ENCODE measurements around the gene LZTS3. TPM values are rescaled to one million over a fixed set of nuclear protein-coding genes. Genes with fewer than 3 reads are reported as not detected.

LZTS3 gene
- total and polyA plus RNA-seq, 2 experiments from 2014 or later, result 3.9 to 12.1 TPM

DNA sequence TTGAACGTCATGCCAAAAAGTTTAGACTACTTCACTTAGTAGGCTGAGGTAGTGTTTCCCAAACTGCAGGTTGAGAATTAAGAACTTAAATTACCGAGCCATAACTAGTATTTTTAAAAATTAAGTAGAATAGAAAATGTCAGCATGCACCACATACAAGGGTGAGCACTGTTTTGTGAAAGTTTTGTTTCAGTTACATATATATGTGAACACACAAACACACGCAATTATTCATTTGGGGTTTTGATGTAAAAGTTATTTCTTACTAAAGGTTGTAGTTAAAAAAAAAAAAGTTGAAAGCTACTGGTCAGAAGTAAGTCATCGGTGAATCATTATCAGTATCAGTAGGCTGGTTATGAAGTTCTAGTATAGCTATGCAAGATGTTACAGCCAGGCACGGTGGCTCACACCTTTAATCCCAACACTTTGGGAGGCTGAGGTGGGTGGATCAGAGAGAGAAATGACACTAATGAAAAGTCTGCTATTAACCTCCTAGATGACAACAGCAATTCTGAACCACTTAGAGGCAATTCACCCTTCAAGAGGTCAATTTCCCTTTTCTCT is 37.8 kb downstream of the LZTS3 start:
- H3K79me2 ChIP-seq (ENCODE audit: insufficient read depth), result peaks cover 84% of the 10 kb centered on the region
- TF ChIP-seq EZH2 (IDR thresholded peaks at IDR 0.05; ENCODE audit: insufficient read depth, poor library complexity, severe bottlenecking) (no peak), EZH2phosphoT487 (IDR thresholded peaks at IDR 0.05; ENCODE audit: insufficient read depth, low read depth) (no peak)
- H3K9me2 ChIP-seq (ENCODE audit: insufficient read depth), result no peaks in the 10 kb centered on the region
- H2AFZ ChIP-seq, result no peak overlapping the region
- H3K4me3 ChIP-seq, result no peak overlapping the region
- peak; percentile 59 for DNase-seq
- H3K36me3 ChIP-seq (ENCODE audit: low read depth), result no peaks in the 10 kb centered on the region
- peaks cover 3% of the 10 kb centered on the region; the same call in 1 of the 2 replicates for H3K4me1 ChIP-seq (ENCODE audit: insufficient read depth)
- peaks cover 11% of the 10 kb centered on the region; the same call in 1 of the 2 replicates for H3F3A ChIP-seq (ENCODE audit: insufficient read depth)
- H3K27me3 ChIP-seq (replicated peaks; ENCODE audit: insufficient read depth), result no peaks in the 10 kb centered on the region
- H3K27ac ChIP-seq, result no peak overlapping the region
- WGBS, 2 experiments (ENCODE audit: low coverage in 1 of 2, low lambda C conversion rate in 2 of 2, missing lambda C conversion rate in 2 of 2), result 64 to 67% methylated on average over 5 of the region's 5 CpGs
- H3K9ac ChIP-seq, result no peak overlapping the region
- H4K20me1 ChIP-seq (ENCODE audit: insufficient read depth), result peaks cover 6% of the 10 kb centered on the region
- in situ Hi-C loops (cut with MboI), result no loop called here
- no peaks in the 10 kb centered on the region for H3K9me3 ChIP-seq (ENCODE audit: low read depth)
- H3K4me2 ChIP-seq (ENCODE audit: unreplicated experiment), result no peak overlapping the region

DNA sequence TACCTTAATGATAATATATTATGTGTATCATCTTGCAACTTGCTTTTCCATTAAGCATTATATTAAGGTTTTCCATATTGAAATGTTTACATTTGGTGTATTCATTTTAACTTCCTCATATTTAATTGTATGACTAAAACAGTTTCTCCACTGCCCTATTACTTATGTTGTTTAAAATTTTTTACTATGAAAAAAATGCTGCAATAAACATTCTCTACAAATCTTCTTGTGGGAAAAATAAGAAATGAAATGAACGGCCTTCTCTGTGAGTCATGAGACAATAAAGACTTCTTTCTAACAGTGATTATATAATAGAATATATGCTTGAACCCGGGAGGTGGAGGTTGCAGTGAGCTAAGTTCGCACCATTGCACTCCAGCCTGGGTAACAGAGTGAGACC is 39.2 kb downstream of the LZTS3 start:
- Histone ChIP-seq H2AFZ (no peak overlapping the region), H3K4me2 (ENCODE audit: unreplicated experiment) (no peak overlapping the region), H3K4me1 (ENCODE audit: insufficient read depth) (peaks cover 3% of the 10 kb centered on the region; the same call in 1 of the 2 replicates), H4K20me1 (ENCODE audit: insufficient read depth) (peaks cover 6% of the 10 kb centered on the region), H3K9me3 (ENCODE audit: low read depth) (no peaks in the 10 kb centered on the region), H3F3A (ENCODE audit: insufficient read depth) (peaks cover 11% of the 10 kb centered on the region; the same call in 1 of the 2 replicates), H3K27me3 (replicated peaks; ENCODE audit: insufficient read depth) (no peaks in the 10 kb centered on the region), H3K27ac (no peak overlapping the region), H3K4me3 (no peak overlapping the region), H3K79me2 (ENCODE audit: insufficient read depth) (peaks cover 80% of the 10 kb centered on the region), H3K9ac (no peak overlapping the region), H3K9me2 (ENCODE audit: insufficient read depth) (no peaks in the 10 kb centered on the region), H3K36me3 (ENCODE audit: low read depth) (no peaks in the 10 kb centered on the region)
- no peak for DNase-seq
- 89 to 90% methylated on average over 3 of the region's 3 CpGs for WGBS, 2 experiments (ENCODE audit: low coverage in 1 of 2, low lambda C conversion rate in 2 of 2, missing lambda C conversion rate in 2 of 2)
- TF ChIP-seq EZH2 (IDR thresholded peaks at IDR 0.05; ENCODE audit: insufficient read depth, poor library complexity, severe bottlenecking) (no peak), EZH2phosphoT487 (IDR thresholded peaks at IDR 0.05; ENCODE audit: insufficient read depth, low read depth) (no peak)
- in situ Hi-C loops (cut with MboI), result no loop called here

DNA sequence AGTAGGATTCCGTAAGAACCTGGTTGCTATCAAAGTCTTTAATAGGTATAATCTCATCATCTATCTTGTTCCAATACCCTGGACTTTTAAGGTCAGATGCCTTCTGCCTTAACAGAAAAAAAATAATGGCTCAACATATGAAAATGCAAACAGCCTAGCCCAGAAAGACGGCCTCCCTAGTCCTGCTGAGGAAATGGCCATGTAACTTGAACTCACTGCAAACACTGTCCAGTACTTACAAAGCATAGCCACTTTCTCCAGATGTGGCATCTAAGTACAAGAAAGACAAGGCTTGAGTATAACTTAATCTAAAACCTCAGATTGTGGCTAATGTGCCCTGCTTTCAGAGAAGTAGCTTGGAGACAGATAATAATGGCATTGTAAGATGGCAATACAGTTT is 40.2 kb downstream of the LZTS3 start:
- Histone ChIP-seq H3K9me2 (ENCODE audit: insufficient read depth) (no peaks in the 10 kb centered on the region), H3K4me2 (ENCODE audit: unreplicated experiment) (no peak overlapping the region), H3F3A (ENCODE audit: insufficient read depth) (peaks cover 11% of the 10 kb centered on the region; the same call in 1 of the 2 replicates), H4K20me1 (ENCODE audit: insufficient read depth) (peaks cover 6% of the 10 kb centered on the region), H3K36me3 (ENCODE audit: low read depth) (no peaks in the 10 kb centered on the region), H3K9ac (no peak overlapping the region), H3K4me3 (no peak overlapping the region), H3K9me3 (ENCODE audit: low read depth) (no peaks in the 10 kb centered on the region), H3K27me3 (replicated peaks; ENCODE audit: insufficient read depth) (no peaks in the 10 kb centered on the region), H3K4me1 (ENCODE audit: insufficient read depth) (peaks cover 3% of the 10 kb centered on the region; the same call in 1 of the 2 replicates), H3K79me2 (ENCODE audit: insufficient read depth) (peaks cover 83% of the 10 kb centered on the region), H2AFZ (no peak overlapping the region), H3K27ac (no peak overlapping the region)
- in situ Hi-C loops (cut with MboI), result no loop called here
- DNase-seq, result no peak
- no peak for TF ChIP-seq EZH2phosphoT487 (IDR thresholded peaks at IDR 0.05; ENCODE audit: insufficient read depth, low read depth)
- TF ChIP-seq EZH2 (IDR thresholded peaks at IDR 0.05; ENCODE audit: insufficient read depth, poor library complexity, severe bottlenecking), result no peak
- WGBS, 2 experiments (ENCODE audit: low coverage in 1 of 2, low lambda C conversion rate in 2 of 2, missing lambda C conversion rate in 2 of 2), result 92 to 99% methylated on average over 2 of the region's 2 CpGs

DNA sequence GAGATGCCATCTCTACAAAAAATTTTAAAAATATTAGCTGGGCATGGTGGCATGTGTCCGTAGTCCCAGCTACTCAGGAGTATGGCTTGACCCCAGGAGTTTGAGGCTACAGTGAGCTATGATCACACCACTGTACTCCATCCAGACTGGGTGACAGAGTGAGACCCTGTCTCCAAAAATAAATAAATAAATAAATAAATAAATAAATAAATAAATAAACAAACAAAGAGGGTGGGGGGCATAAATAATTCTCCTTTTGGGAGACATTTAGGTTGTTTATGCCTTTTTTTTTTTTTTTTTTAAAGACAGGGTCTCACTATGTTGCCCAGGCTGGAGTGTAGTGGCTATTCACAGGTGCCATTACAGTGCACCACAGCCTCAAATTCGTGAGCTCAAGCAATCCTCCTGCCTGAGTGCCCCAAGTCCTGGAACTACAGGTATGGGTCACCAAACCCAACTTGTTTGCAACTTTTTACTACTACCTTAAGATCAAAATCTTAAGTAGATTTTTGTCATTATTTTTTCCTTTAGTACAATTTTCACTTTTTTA is 43.2 kb downstream of the LZTS3 start:
- 65 to 77% methylated on average over 2 of the region's 2 CpGs for WGBS, 2 experiments (ENCODE audit: low coverage in 1 of 2, low lambda C conversion rate in 2 of 2, missing lambda C conversion rate in 2 of 2)
- Histone ChIP-seq H3K9me3 (ENCODE audit: low read depth) (no peaks in the 10 kb centered on the region), H3F3A (ENCODE audit: insufficient read depth) (no peaks in the 10 kb centered on the region), H3K36me3 (ENCODE audit: low read depth) (no peaks in the 10 kb centered on the region), H3K4me1 (ENCODE audit: insufficient read depth) (no peaks in the 10 kb centered on the region), H3K9me2 (ENCODE audit: insufficient read depth) (no peaks in the 10 kb centered on the region), H3K27me3 (replicated peaks; ENCODE audit: insufficient read depth) (no peaks in the 10 kb centered on the region), H2AFZ (no peak overlapping the region), H3K4me3 (no peak overlapping the region), H3K4me2 (ENCODE audit: unreplicated experiment) (no peak overlapping the region), H3K79me2 (ENCODE audit: insufficient read depth) (peaks cover 75% of the 10 kb centered on the region), H3K9ac (no peak overlapping the region), H3K27ac (no peak overlapping the region), H4K20me1 (ENCODE audit: insufficient read depth) (no peaks in the 10 kb centered on the region; the same call in 1 of the 2 replicates)
- TF ChIP-seq EZH2phosphoT487 (IDR thresholded peaks at IDR 0.05; ENCODE audit: insufficient read depth, low read depth), result no peak
- no peak for DNase-seq
- in situ Hi-C loops (cut with MboI), result no loop called here

All from GM23248 (cell line).